ENCODE results near the gene PIEZO1. TPM values are rescaled to one million over a fixed set of nuclear protein-coding genes. Genes with fewer than 3 reads are reported as not detected.
"Not testable (repeated sequence)": the region's sequence is repeated elsewhere in the genome, so short reads cannot be mapped to it uniquely, and the experiment has no call there.

Gene PIEZO1
- total and polyA plus RNA-seq, 2 donors from 2014 or later = 103 to 124 TPM

GRCh38 chr16:88671806-88672205 lies 113.2 kb downstream of the PIEZO1 start:
- no peak overlapping the region for H3K9ac ChIP-seq (ENCODE audit: low read length in 3 of 3)
- H3K27me3 ChIP-seq (ENCODE audit: control insufficient read depth, insufficient read depth, low read length) = no peaks in the 10 kb centered on the region
- no peak for TF ChIP-seq CTCF (IDR thresholded peaks at IDR 0.05; ENCODE audit: borderline replicate concordance, extremely low read depth, insufficient read depth)
- intact Hi-C loops (cut with DNase I) = no loop called here
- H3K4me3 ChIP-seq (ENCODE audit: low read length in 3 of 3) = no peak overlapping the region
- no peaks in the 10 kb centered on the region for H3K4me1 ChIP-seq (ENCODE audit: control insufficient read depth in 2 of 3, insufficient read depth in 2 of 3, low read depth in 1 of 3, low read length in 3 of 3)
- no peak for DNase-seq
- no peaks in the 10 kb centered on the region for H3K9me3 ChIP-seq (ENCODE audit: control insufficient read depth in 2 of 3, insufficient read depth in 1 of 3, low read length in 3 of 3)
- no peaks in the 10 kb centered on the region for H3K36me3 ChIP-seq (ENCODE audit: control insufficient read depth in 2 of 3, insufficient read depth in 3 of 3, low read length in 3 of 3)
- FAIRE-seq = no peak
- no peak overlapping the region for H3K27ac ChIP-seq (ENCODE audit: low read depth in 2 of 2, low read length in 2 of 2)

GRCh38 chr16:88669980-88670379 lies 115.0 kb downstream of the PIEZO1 start:
- intact Hi-C loops (cut with DNase I) = no loop called here
- DNase-seq (no peak), FAIRE-seq (no peak)
- Histone ChIP-seq H3K36me3 (ENCODE audit: control insufficient read depth in 2 of 3, insufficient read depth in 3 of 3, low read length in 3 of 3) (no peaks in the 10 kb centered on the region), H3K9me3 (ENCODE audit: control insufficient read depth in 2 of 3, insufficient read depth in 1 of 3, low read length in 3 of 3) (no peaks in the 10 kb centered on the region), H3K9ac (ENCODE audit: low read length in 3 of 3) (no peak overlapping the region), H3K27me3 (ENCODE audit: control insufficient read depth, insufficient read depth, low read length) (no peaks in the 10 kb centered on the region), H3K4me3 (ENCODE audit: low read length in 3 of 3) (no peak overlapping the region), H3K27ac (ENCODE audit: low read depth in 2 of 2, low read length in 2 of 2) (no peak overlapping the region), H3K4me1 (ENCODE audit: control insufficient read depth in 2 of 3, insufficient read depth in 2 of 3, low read depth in 1 of 3, low read length in 3 of 3) (no peaks in the 10 kb centered on the region)
- TF ChIP-seq CTCF (IDR thresholded peaks at IDR 0.05; ENCODE audit: borderline replicate concordance, extremely low read depth, insufficient read depth) = no peak

GRCh38 chr16:88669493-88669892 lies 115.5 kb downstream of the PIEZO1 start:
- H3K9me3 ChIP-seq (ENCODE audit: control insufficient read depth in 2 of 3, insufficient read depth in 1 of 3, low read length in 3 of 3); H3K27ac ChIP-seq (ENCODE audit: low read depth in 2 of 2, low read length in 2 of 2); H3K27me3 ChIP-seq (ENCODE audit: control insufficient read depth, insufficient read depth, low read length); H3K9ac ChIP-seq (ENCODE audit: low read length in 3 of 3); DNase-seq; H3K4me1 ChIP-seq (ENCODE audit: control insufficient read depth in 2 of 3, insufficient read depth in 2 of 3, low read depth in 1 of 3, low read length in 3 of 3); H3K4me3 ChIP-seq (ENCODE audit: low read length in 3 of 3); H3K36me3 ChIP-seq (ENCODE audit: control insufficient read depth in 2 of 3, insufficient read depth in 3 of 3, low read length in 3 of 3); FAIRE-seq; intact Hi-C loops (cut with DNase I): not testable (repeated sequence)

- DNase-seq = no peak
- Histone ChIP-seq H3K9ac (ENCODE audit: low read length in 3 of 3) (no peak overlapping the region), H3K4me1 (ENCODE audit: control insufficient read depth in 2 of 3, insufficient read depth in 2 of 3, low read depth in 1 of 3, low read length in 3 of 3) (no peaks in the 10 kb centered on the region), H3K36me3 (ENCODE audit: control insufficient read depth in 2 of 3, insufficient read depth in 3 of 3, low read length in 3 of 3) (no peaks in the 10 kb centered on the region), H3K27me3 (ENCODE audit: control insufficient read depth, insufficient read depth, low read length) (no peaks in the 10 kb centered on the region), H3K9me3 (ENCODE audit: control insufficient read depth in 2 of 3, insufficient read depth in 1 of 3, low read length in 3 of 3) (no peaks in the 10 kb centered on the region), H3K4me3 (ENCODE audit: low read length in 3 of 3) (no peak overlapping the region), H3K27ac (ENCODE audit: low read depth in 2 of 2, low read length in 2 of 2) (no peak overlapping the region)
- no peak for TF ChIP-seq CTCF (IDR thresholded peaks at IDR 0.05; ENCODE audit: borderline replicate concordance, extremely low read depth, insufficient read depth)
- no peak for FAIRE-seq
- intact Hi-C loops (cut with DNase I) = no loop called here
These were observed 117.6 kb downstream of the PIEZO1 start for GRCh38 chr16:88667461-88667860.

Measured in kidney (tissue), 14 donors.